A549 (cell line): ENCODE data around the gene SLC30A3. TPM values are rescaled to one million over a fixed set of nuclear protein-coding genes. Genes with fewer than 3 reads are reported as not detected.

ENCODE experiments used
- ATAC-seq, 2 experiments: fragments of 200-7000 bp in 1 of 2; fragments of >200 bp in 1 of 2; cut with Nextera tagmentation in 1 of 2; cut with Tn5 transposase in 1 of 2; 3 replicates each; pipeline versions ENCODE4 v1.8.0 to v1.9.1; 2018 to 2020; ENCODE audit warnings: mild to moderate bottlenecking in 1 of 2, moderate library complexity in 1 of 2
- CTCF ChIA-PET: fragments of 300-600 bp; sonication (Branson Sonifier 250); formaldehyde crosslinking; extraction: SDS; loops from one replicate; lab custom pipeline; 2021; ENCODE audit warnings: antibody characterized with exemption, inconsistent platforms; lab: Yijun Ruan, JAX
- POLR2A ChIA-PET: fragments of 350-600 bp; formaldehyde crosslinking; extraction: SDS; loops from one replicate; lab custom pipeline; 2021; ENCODE audit warnings: antibody characterized with exemption, inconsistent platforms; lab: Yijun Ruan, JAX
- DNase-seq, 2 experiments: peaks; one replicate each; pipeline versions ENCODE4 v3.0.0 to v3.0.0-alpha.2; 2011 to 2016; ENCODE audit warnings: low read depth in 1 of 2, low spot score in 1 of 2
- FAIRE-seq: peaks from 2 replicates; lab custom pipeline; 2011; peaks lifted over from hg19 to GRCh38; lab: Jason Lieb, UNC
- H3K27ac ChIP-seq, 2 experiments: fragments of >200 bp; sonication (Bioruptor Twin); formaldehyde crosslinking; 3 replicates each; pipeline ENCODE4 v1.5.1; 2016 to 2017
- H3K4me1 ChIP-seq: fragments of >200 bp; sonication (Bioruptor Twin); formaldehyde crosslinking; 3 replicates; pipeline ENCODE4 v1.6.1; 2016
- H3K4me2 ChIP-seq: fragments of >200 bp; sonication (Bioruptor Twin); formaldehyde crosslinking; 3 replicates; pipeline ENCODE4 v1.6.1; 2016
- H3K4me3 ChIP-seq: fragments of >200 bp; sonication (Bioruptor Twin); formaldehyde crosslinking; 3 replicates; pipeline ENCODE4 v1.5.1; 2016
- H3K9me3 ChIP-seq: fragments of >200 bp; sonication (Bioruptor Twin); formaldehyde crosslinking; 3 replicates; pipeline ENCODE4 v1.6.1; 2016
- ATOH8 ChIP-seq: fragments of 250-450 bp; sonication (Bioruptor Pico); IDR thresholded peaks from 2 replicates; pipeline ENCODE4 v1.5.0; 2020; ENCODE audit warnings: low read depth, mild to moderate bottlenecking, moderate library complexity
- BHLHE40 ChIP-seq: IDR thresholded peaks from 2 replicates; pipeline ENCODE4 v1.6.1; 2012; ENCODE audit warnings: low read depth, low read length, inconsistent platforms
- CBX8 ChIP-seq: fragments of 200-600 bp; sonication (generic); IDR thresholded peaks from 2 replicates; pipeline ENCODE4 v1.6.1; 2016
- CEBPB ChIP-seq, 2 experiments: fragments of >200 bp in 1 of 2; sonication (Bioruptor Twin) in 1 of 2; formaldehyde crosslinking in 1 of 2; IDR thresholded peaks; 2 replicates each; pipeline ENCODE4 v1.6.1; 2012 to 2016
- CTCF ChIP-seq: fragments of >200 bp; sonication (Bioruptor Twin); formaldehyde crosslinking; IDR thresholded peaks from 3 replicates; pipeline ENCODE4 v1.5.1; 2016
- E2F6 ChIP-seq: IDR thresholded peaks from 2 replicates; pipeline ENCODE4 v1.6.1; 2012; ENCODE audit warnings: low read depth, borderline replicate concordance
- EHF ChIP-seq: fragments of 250-450 bp; sonication (Bioruptor Pico); IDR thresholded peaks from 2 replicates; pipeline ENCODE4 v1.5.0; 2020; ENCODE audit warnings: mild to moderate bottlenecking
- ESRRA ChIP-seq: fragments of 150-350 bp; IDR thresholded peaks from 2 replicates; pipeline ENCODE4 v1.6.1; 2014; ENCODE audit warnings: mild to moderate bottlenecking, low read length, borderline replicate concordance
- FOSB ChIP-seq: fragments of 250-450 bp; sonication (Bioruptor Pico); IDR thresholded peaks from 2 replicates; pipeline ENCODE4 v1.5.0; 2020; ENCODE audit warnings: mild to moderate bottlenecking, moderate library complexity
- FOXS1 ChIP-seq: fragments of 250-450 bp; sonication (Bioruptor Pico); IDR thresholded peaks from 2 replicates; pipeline ENCODE4 v1.5.0; 2020; ENCODE audit warnings: mild to moderate bottlenecking, moderate library complexity
- HDAC2 ChIP-seq: fragments of 200-600 bp; sonication (generic); IDR thresholded peaks from 2 replicates; pipeline ENCODE4 v1.6.1; 2016
- JUNB ChIP-seq: fragments of >200 bp; sonication (Bioruptor Twin); formaldehyde crosslinking; IDR thresholded peaks from 2 replicates; pipeline ENCODE4 v1.6.1; 2016
- KDM5A ChIP-seq: fragments of 200-600 bp; sonication (generic); IDR thresholded peaks from 2 replicates; pipeline ENCODE4 v1.6.1; 2016; ENCODE audit warnings: antibody characterized with exemption, mild to moderate bottlenecking
- MAX ChIP-seq: IDR thresholded peaks from 2 replicates; pipeline ENCODE4 v1.6.1; 2012
- PHF8 ChIP-seq: fragments of 200-600 bp; sonication (generic); IDR thresholded peaks from 2 replicates; pipeline ENCODE4 v1.6.1; 2016; ENCODE audit warnings: low read depth, mild to moderate bottlenecking, antibody characterized with exemption, moderate library complexity, borderline replicate concordance
- RARB ChIP-seq: fragments of 250-450 bp; sonication (Bioruptor Pico); IDR thresholded peaks from 2 replicates; pipeline ENCODE4 v1.8.0; 2021; ENCODE audit warnings: mild to moderate bottlenecking, moderate library complexity
- RNF2 ChIP-seq: fragments of 200-600 bp; sonication (generic); IDR thresholded peaks from 2 replicates; pipeline ENCODE4 v1.6.1; 2016; ENCODE audit warnings: low read depth, mild to moderate bottlenecking, antibody characterized with exemption, moderate library complexity, borderline replicate concordance
- SREBF2 ChIP-seq: fragments of 450-650 bp; IDR thresholded peaks from 2 replicates; pipeline ENCODE4 v1.6.1; 2014; ENCODE audit warnings: mild to moderate bottlenecking, moderate library complexity
- TFCP2L1 ChIP-seq: fragments of 250-450 bp; sonication (Bioruptor Pico); IDR thresholded peaks from 2 replicates; pipeline ENCODE4 v1.5.0; 2021; ENCODE audit warnings: mild to moderate bottlenecking
- ZFP36 ChIP-seq: fragments of 450-650 bp; IDR thresholded peaks from 2 replicates; pipeline ENCODE4 v1.6.1; 2014; ENCODE audit warnings: borderline replicate concordance; ENCODE audit not compliant: partially characterized antibody
- WGBS: methylation state at CpG from one replicate; pipeline ENCODE4 v1.1.6; 2017; ENCODE audit errors: missing lambda C conversion rate; 5-methylcytosine and 5-hydroxymethylcytosine counted together
- polyA plus RNA-seq, 4 experiments: library from polyadenylated mRNA; depleted of rRNA in 3 of 4; stranded (reverse); fragments of >200 nt; fragmentation: RNase III in 1 of 4; extraction: RNeasy Plus Mini Kit Qiagen cat#74134 plus additional on column Dnase treatment in 1 of 4; gene quantifications; 2 replicates in 3 of 4; 3 replicates in 1 of 4; pipeline ENCODE4 v1.2.3, GENCODE V29; 2011 to 2017

The SLC30A3 gene
- polyA plus RNA-seq, 2 of the 4 experiments (the other 2 are of a cell fraction), result 0.90 to 1.9 TPM

- no peak for FAIRE-seq
Observed at GRCh38 chr2:27264253-27264752, 1.5 kb upstream of the SLC30A3 start.

GRCh38 chr2:27263287-27264252, 723 bp upstream of the SLC30A3 start:
- peaks cover 21% of the 10 kb centered on the region for H3K4me1 ChIP-seq
- ChIA-PET CTCF (interaction anchor here (0.7 to 14.1 kb wide), 19 partner anchors 8 to 167 kb away, joined by 3 to 302 read pairs (median 5); partner anchors contain the start of genes DNAJC5G, MPV17, TRIM54 and UCN), POLR2A (interaction anchor here (1.1 to 1.4 kb wide), 2 partner anchors 8 to 30 kb away, joined by 4 to 5 read pairs; no protein-coding TSS in a partner anchor)
- no peaks in the 10 kb centered on the region for H3K9me3 ChIP-seq
- H3K27ac ChIP-seq, result peak overlapping the region; percentile 28 to 82; a peak in 4 of 6 replicates
- WGBS, result 3% methylated on average over 46 of the region's 46 CpGs
- H3K4me2 ChIP-seq, result peak overlapping the region; percentile 94
- FAIRE-seq, result no peak
- TF ChIP-seq CBX8 (peak; percentile 78), ZFP36 (no peak), E2F6 (0 out of 2 replicates have a peak, but pooled peaks have one; percentile 21), RNF2 (peak; percentile 87)
- DNase-seq, result no peak
- peak overlapping the region; percentile 75 for H3K4me3 ChIP-seq
- ATAC-seq, result peak in 1 of 2 experiments; percentile 5; a peak in 3 of 6 replicates

More at GRCh38 chr2:27264253-27264752, 1.5 kb upstream of the SLC30A3 start:
- ChIA-PET CTCF (interaction anchor here (0.6 to 14.1 kb wide), 33 partner anchors 9 to 302 kb away, joined by 3 to 302 read pairs (median 4); partner anchors contain the start of genes CAD, CGREF1, DNAJC5G and MPV17), POLR2A (no interaction called here)
- Histone ChIP-seq H3K27ac (peak overlapping the region; percentile 32 to 73; a peak in 4 of 6 replicates), H3K4me1 (peaks cover 21% of the 10 kb centered on the region), H3K4me3 (peak overlapping the region; percentile 75), H3K4me2 (peak overlapping the region; percentile 94)
- DNase-seq, result no peak
- ATAC-seq, result peak; percentile 27 to 52; a peak in 5 of 6 replicates
- WGBS, result 2% methylated on average over 36 of the region's 38 CpGs
- TF ChIP-seq CEBPB (IDR thresholded peaks at IDR 0.05) (no peak), TFCP2L1 (CRISPR knock-in tag) (no peak), BHLHE40 (peak; percentile 21; the same call in 1 of the 2 replicates), EHF (CRISPR knock-in tag) (no peak), PHF8 (no peak), ESRRA (no peak), FOXS1 (CRISPR knock-in tag) (no peak), FOSB (CRISPR knock-in tag) (no peak), ZFP36 (peak; percentile 81), CTCF (no peak), SREBF2 (no peak), ATOH8 (CRISPR knock-in tag) (no peak), KDM5A (no peak), RARB (CRISPR knock-in tag) (no peak), HDAC2 (0 out of 2 replicates have a peak, but pooled peaks have one; percentile 14), JUNB (no peak), MAX (peak; percentile 70), RNF2 (no peak; the same call in 1 of the 2 replicates)
- TF ChIP-seq, all 56 proteins: peak for 4
- H3K9me3 ChIP-seq, result no peaks in the 10 kb centered on the region
